GM19351 (cell line): ENCODE measurements around the gene KCNC2.
A peak's percentile ranks its signal among the peaks of the same experiment; 100 is the strongest.

ENCODE experiments used
- ATAC-seq: cut with Tn5 transposase; IDR thresholded peaks from one replicate; pipeline ENCODE4 v1.9.1; 2021; ENCODE audit warnings: mild to moderate bottlenecking, moderate library complexity; ENCODE audit not compliant: unreplicated experiment

KCNC2 gene

GRCh38 chr12:75162845-75163244, 46.8 kb downstream of the KCNC2 start:
- ATAC-seq = no peak

GRCh38 chr12:75161488-75161887, 48.2 kb downstream of the KCNC2 start:
- no peak for ATAC-seq

- no peak for ATAC-seq
Observed at GRCh38 chr12:75157385-75157784, 52.3 kb downstream of the KCNC2 start.

- ATAC-seq = no peak
Observed at GRCh38 chr12:75155962-75156361, 53.7 kb downstream of the KCNC2 start.

GRCh38 chr12:75154388-75154787, 55.3 kb downstream of the KCNC2 start:
- no peak for ATAC-seq

- no peak for ATAC-seq
Observed at GRCh38 chr12:75139196-75139595, 70.4 kb downstream of the KCNC2 start.

- ATAC-seq = no peak
Observed at GRCh38 chr12:75137896-75138295, 71.7 kb downstream of the KCNC2 start.

GRCh38 chr12:75135026-75135425, 74.6 kb downstream of the KCNC2 start:
- no peak for ATAC-seq

GRCh38 chr12:75130811-75131210, 78.8 kb downstream of the KCNC2 start:
- no peak for ATAC-seq

GRCh38 chr12:75129275-75129674, 80.4 kb downstream of the KCNC2 start:
- no peak for ATAC-seq

GRCh38 chr12:75121036-75121705, 88.5 kb downstream of the KCNC2 start:
- ATAC-seq = no peak

GRCh38 chr12:75120311-75120711, 89.3 kb downstream of the KCNC2 start:
- no peak for ATAC-seq

GRCh38 chr12:75116646-75117198, 92.9 kb downstream of the KCNC2 start:
- no peak for ATAC-seq

- no peak for ATAC-seq
Observed at GRCh38 chr12:75115748-75116147, 93.9 kb downstream of the KCNC2 start.

GRCh38 chr12:75103822-75104221, 105.8 kb downstream of the KCNC2 start:
- ATAC-seq = no peak

GRCh38 chr12:75101781-75102180, 107.9 kb downstream of the KCNC2 start:
- no peak for ATAC-seq

GRCh38 chr12:75099210-75099609, 110.4 kb downstream of the KCNC2 start:
- ATAC-seq = no peak

- ATAC-seq = no peak
Observed at GRCh38 chr12:75097003-75097402, 112.6 kb downstream of the KCNC2 start.

GRCh38 chr12:75087654-75088053, 122.0 kb downstream of the KCNC2 start:
- ATAC-seq = peak; percentile 47

- ATAC-seq = no peak
Observed at GRCh38 chr12:75086091-75087038, 123.3 kb downstream of the KCNC2 start.

GRCh38 chr12:75081305-75081704, 128.3 kb downstream of the KCNC2 start:
- no peak for ATAC-seq

GRCh38 chr12:75080582-75080981, 129.1 kb downstream of the KCNC2 start:
- no peak for ATAC-seq
